ENCODE data around the gene RRP15. TPM values are rescaled to one million over a fixed set of nuclear protein-coding genes. Genes with fewer than 3 reads are reported as not detected.

The RRP15 gene
- total and polyA plus RNA-seq, 2 donors from 2014 or later = 5.9 to 21.4 TPM

DNA sequence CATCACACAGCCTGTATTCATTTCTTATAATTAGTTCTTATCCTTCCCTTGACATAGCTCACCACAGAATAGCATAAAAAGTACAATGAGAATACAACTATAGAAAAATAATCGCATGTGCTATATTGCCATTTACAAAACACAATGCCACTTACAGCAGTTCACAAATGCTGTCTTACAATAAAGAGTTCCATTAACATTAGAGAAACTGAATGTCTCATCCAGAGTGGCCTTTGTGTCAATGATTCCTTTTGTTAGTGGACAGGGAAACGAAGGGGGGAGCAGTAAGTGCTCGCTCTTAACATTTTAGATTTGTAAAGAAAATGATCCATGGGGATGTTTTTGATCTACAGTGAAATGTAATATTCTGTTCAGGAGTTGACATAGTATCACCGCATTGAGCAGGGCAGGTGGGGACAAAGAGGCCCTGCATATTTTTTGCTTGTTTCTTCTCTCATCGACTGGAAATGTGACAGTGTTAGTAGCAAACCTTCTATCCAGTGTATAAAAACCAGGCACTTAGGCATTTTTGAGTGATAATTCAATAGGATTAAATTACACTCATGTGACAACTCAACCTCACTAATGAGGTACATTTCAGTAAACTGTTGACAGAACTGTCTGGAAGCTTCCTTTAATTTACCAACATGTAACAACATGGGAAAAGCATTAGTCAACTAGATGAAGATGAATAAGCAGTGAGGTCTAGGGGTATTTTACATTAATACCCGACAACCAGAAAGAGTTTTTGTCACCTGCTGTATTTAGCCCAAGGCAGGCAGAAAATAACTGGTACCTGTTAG is 35.6 kb upstream of the RRP15 start:
- Histone ChIP-seq H3K9ac (ENCODE audit: low read length in 3 of 3) (no peak overlapping the region), H3K27me3 (ENCODE audit: control insufficient read depth, insufficient read depth, low read length) (no peaks in the 10 kb centered on the region), H3K36me3 (ENCODE audit: control insufficient read depth in 2 of 3, insufficient read depth in 3 of 3, low read length in 3 of 3) (no peaks in the 10 kb centered on the region), H3K9me3 (ENCODE audit: control insufficient read depth in 2 of 3, insufficient read depth in 1 of 3, low read length in 3 of 3) (no peaks in the 10 kb centered on the region), H3K27ac (ENCODE audit: low read depth in 2 of 2, low read length in 2 of 2) (no peak overlapping the region), H3K4me3 (ENCODE audit: low read length in 3 of 3) (no peak overlapping the region), H3K4me1 (ENCODE audit: control insufficient read depth in 2 of 3, insufficient read depth in 2 of 3, low read depth in 1 of 3, low read length in 3 of 3) (no peaks in the 10 kb centered on the region)
- DNase-seq = no peak
- intact Hi-C loops (cut with DNase I) = no loop called here
- TF ChIP-seq, protein P1, sequence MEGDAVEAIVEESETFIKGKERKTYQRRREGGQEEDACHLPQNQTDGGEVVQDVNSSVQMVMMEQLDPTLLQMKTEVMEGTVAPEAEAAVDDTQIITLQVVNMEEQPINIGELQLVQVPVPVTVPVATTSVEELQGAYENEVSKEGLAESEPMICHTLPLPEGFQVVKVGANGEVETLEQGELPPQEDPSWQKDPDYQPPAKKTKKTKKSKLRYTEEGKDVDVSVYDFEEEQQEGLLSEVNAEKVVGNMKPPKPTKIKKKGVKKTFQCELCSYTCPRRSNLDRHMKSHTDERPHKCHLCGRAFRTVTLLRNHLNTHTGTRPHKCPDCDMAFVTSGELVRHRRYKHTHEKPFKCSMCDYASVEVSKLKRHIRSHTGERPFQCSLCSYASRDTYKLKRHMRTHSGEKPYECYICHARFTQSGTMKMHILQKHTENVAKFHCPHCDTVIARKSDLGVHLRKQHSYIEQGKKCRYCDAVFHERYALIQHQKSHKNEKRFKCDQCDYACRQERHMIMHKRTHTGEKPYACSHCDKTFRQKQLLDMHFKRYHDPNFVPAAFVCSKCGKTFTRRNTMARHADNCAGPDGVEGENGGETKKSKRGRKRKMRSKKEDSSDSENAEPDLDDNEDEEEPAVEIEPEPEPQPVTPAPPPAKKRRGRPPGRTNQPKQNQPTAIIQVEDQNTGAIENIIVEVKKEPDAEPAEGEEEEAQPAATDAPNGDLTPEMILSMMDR (IDR thresholded peaks at IDR 0.05; ENCODE audit: borderline replicate concordance, extremely low read depth, insufficient read depth) = no peak
- no peak for FAIRE-seq

DNA sequence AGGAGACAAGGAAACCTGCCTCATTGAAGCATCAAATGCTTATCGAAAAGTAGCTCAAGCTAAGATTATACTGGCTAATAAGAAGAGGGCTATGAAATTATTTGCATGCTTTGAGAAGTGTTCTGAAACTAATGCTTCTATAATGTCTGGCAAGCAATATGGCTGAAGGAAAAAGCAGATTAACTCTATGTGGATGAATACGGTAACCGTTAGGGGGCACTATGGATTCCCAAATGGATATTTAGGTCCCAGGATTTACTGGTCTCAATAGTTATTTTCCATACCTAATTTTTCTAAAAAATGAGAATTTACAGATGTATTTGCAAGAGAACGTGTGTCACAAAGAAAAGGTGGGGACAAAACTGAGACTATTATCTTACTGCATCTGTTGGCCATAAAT is 34.6 kb upstream of the RRP15 start:
- H3K4me1 ChIP-seq (ENCODE audit: control insufficient read depth in 2 of 3, insufficient read depth in 2 of 3, low read depth in 1 of 3, low read length in 3 of 3) = no peaks in the 10 kb centered on the region
- no peak overlapping the region for H3K9ac ChIP-seq (ENCODE audit: low read length in 3 of 3)
- no peaks in the 10 kb centered on the region for H3K27me3 ChIP-seq (ENCODE audit: control insufficient read depth, insufficient read depth, low read length)
- intact Hi-C loops (cut with DNase I) = no loop called here
- DNase-seq (no peak), FAIRE-seq (no peak)
- no peak overlapping the region for H3K27ac ChIP-seq (ENCODE audit: low read depth in 2 of 2, low read length in 2 of 2)
- no peaks in the 10 kb centered on the region for H3K36me3 ChIP-seq (ENCODE audit: control insufficient read depth in 2 of 3, insufficient read depth in 3 of 3, low read length in 3 of 3)
- TF ChIP-seq, protein P1 (IDR thresholded peaks at IDR 0.05; ENCODE audit: borderline replicate concordance, extremely low read depth, insufficient read depth) = no peak
- no peaks in the 10 kb centered on the region for H3K9me3 ChIP-seq (ENCODE audit: control insufficient read depth in 2 of 3, insufficient read depth in 1 of 3, low read length in 3 of 3)
- no peak overlapping the region for H3K4me3 ChIP-seq (ENCODE audit: low read length in 3 of 3)

DNA sequence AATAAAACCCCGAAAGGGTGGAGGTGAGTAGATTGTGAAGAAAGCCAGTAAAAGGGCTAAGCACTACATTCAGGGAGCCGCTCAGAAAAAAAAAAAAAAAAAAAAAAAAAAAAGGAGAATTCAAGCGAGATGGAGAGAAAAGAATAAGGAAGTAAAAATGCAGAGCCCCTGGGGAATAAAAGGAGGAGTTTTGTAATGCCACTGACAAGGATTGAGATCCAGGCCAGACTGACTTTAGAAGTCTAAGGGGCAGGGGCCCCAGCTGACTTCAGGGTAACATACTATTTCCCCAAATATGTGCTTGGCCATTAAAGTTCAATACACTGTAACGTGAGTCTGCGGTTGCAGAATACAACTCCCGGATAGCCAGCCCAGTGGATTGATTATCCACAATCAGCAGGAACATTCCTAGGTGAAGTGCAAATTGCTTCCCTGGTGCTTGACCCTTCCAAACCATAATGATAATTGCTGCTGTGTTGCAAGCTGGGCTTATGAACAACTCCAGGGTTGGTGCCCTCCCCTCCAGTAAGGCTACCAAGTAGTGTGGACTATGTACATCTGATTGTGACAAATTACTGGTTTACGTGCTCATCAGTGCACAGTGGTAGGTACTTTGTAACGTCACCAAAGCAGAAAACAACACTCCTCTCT is 30.7 kb upstream of the RRP15 start:
- H3K36me3 ChIP-seq (ENCODE audit: control insufficient read depth in 2 of 3, insufficient read depth in 3 of 3, low read length in 3 of 3) = no peaks in the 10 kb centered on the region
- no peaks in the 10 kb centered on the region for H3K9me3 ChIP-seq (ENCODE audit: control insufficient read depth in 2 of 3, insufficient read depth in 1 of 3, low read length in 3 of 3)
- intact Hi-C loops (cut with DNase I) = no loop called here
- no peak overlapping the region for H3K27ac ChIP-seq (ENCODE audit: low read depth in 2 of 2, low read length in 2 of 2)
- H3K4me3 ChIP-seq (ENCODE audit: low read length in 3 of 3) = no peak overlapping the region
- TF ChIP-seq, protein P1 (IDR thresholded peaks at IDR 0.05; ENCODE audit: borderline replicate concordance, extremely low read depth, insufficient read depth) = no peak
- DNase-seq (peak in 1 of 5 donors; percentile 1), FAIRE-seq (no peak)
- H3K9ac ChIP-seq (ENCODE audit: low read length in 3 of 3) = no peak overlapping the region
- no peaks in the 10 kb centered on the region for H3K27me3 ChIP-seq (ENCODE audit: control insufficient read depth, insufficient read depth, low read length)
- no peaks in the 10 kb centered on the region for H3K4me1 ChIP-seq (ENCODE audit: control insufficient read depth in 2 of 3, insufficient read depth in 2 of 3, low read depth in 1 of 3, low read length in 3 of 3)
